GM12892 (cell line): ENCODE results near the gene CCR8.
"Not testable (repeated sequence)": the region's sequence is repeated elsewhere in the genome, so short reads cannot be mapped to it uniquely, and the experiment has no call there.

Source experiments
- DNase-seq: peaks from one replicate; pipeline ENCODE4 v3.0.0; 2011; ENCODE audit not compliant: insufficient read length
- FAIRE-seq: peaks from 2 replicates; lab custom pipeline; 2011; peaks lifted over from hg19 to GRCh38; lab: Jason Lieb, UNC
- POLR2A ChIP-seq: IDR thresholded peaks from 2 replicates; pipeline ENCODE4 v1.6.1; 2011; ENCODE audit warnings: low read depth, low read length, control low read depth
- POLR2AphosphoS5 ChIP-seq: IDR thresholded peaks from 2 replicates; pipeline ENCODE4 v1.6.1; 2011; ENCODE audit warnings: low read depth, low read length, control low read depth
- TAF1 ChIP-seq: IDR thresholded peaks from 2 replicates; pipeline ENCODE4 v1.6.1; 2011; ENCODE audit warnings: low read depth, mild to moderate bottlenecking, control low read depth, low read length, borderline replicate concordance

Gene CCR8

GRCh38 chr3:39343760-39344159 is 14.3 kb downstream of the CCR8 start:
- FAIRE-seq (no peak), DNase-seq (no peak)
- TF ChIP-seq TAF1 (no peak), POLR2A (no peak), POLR2AphosphoS5 (no peak)

- no peak for FAIRE-seq
- no peak for TF ChIP-seq TAF1
- TF ChIP-seq POLR2A = no peak
Measured at GRCh38 chr3:39344746-39345344, 15.3 kb downstream of the CCR8 start.

DNA sequence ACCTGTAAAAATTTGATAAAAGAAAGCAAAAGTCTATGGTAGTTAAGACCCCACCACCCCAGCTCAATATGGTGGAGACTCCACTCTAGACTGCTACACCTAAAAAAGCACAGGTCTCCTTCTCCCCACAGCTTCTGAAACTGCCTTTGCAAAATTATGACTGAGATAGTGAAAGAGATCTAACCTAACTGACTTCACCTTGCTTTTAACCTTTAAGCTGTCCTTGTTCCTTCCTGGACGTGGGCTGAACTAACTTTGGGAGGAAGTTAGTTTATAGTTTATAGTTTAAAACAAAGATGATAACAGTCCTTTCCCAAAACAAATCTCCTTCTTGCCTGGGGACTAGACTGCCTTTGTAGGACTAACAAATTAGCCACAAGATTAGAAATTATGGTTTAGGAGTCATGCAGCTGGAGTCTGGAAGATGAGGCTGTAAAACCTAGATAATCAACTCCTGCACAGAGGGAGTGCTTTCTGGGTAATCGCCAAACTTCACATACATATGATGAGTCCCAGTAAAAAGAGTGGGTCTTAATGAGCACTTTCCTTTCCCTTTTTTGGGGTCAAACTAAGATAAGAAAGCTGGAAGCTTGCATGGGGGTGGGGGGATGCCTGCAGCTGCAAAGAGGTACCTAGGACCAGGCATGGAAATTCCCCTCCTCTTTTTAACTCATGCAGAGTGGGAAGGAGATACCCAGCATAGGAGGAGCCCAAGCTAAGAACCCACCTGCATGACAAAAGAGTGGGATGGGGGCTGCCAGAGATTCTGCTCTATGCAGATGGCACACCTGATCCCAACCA is 17.5 kb downstream of the CCR8 start:
- TF ChIP-seq POLR2A (no peak), POLR2AphosphoS5 (no peak), TAF1 (no peak)
- no peak for DNase-seq
- peak; percentile 90 for FAIRE-seq

More at GRCh38 chr3:39344746-39345344, 15.3 kb downstream of the CCR8 start:
- no peak for DNase-seq

GRCh38 chr3:39347586-39347876 is 18.0 kb downstream of the CCR8 start:
- peak; percentile 9 for FAIRE-seq
- TF ChIP-seq TAF1 = no peak
- TF ChIP-seq POLR2A = no peak
- TF ChIP-seq POLR2AphosphoS5 = no peak
- DNase-seq = no peak

DNA sequence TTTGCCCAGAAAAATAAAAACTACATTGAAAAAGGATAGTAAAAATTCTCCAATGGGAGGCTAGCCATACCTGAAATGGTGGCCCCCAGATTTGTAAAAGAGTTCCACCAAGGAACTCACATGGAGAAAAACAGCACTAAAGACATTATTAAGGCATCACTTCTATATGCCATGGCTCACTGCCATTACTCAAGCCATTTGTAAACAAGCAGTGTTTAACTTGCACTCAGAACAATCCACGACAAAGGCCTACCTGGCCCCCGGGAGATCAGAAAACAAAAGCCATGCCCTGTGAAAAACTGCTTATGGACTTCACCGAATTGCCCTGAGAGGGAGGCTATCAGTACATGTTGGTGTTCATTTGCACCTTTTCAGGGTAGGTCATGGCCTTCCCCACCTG is 19.6 kb downstream of the CCR8 start:
- TF ChIP-seq POLR2AphosphoS5 (no peak), TAF1 (no peak), POLR2A (no peak)
- DNase-seq = no peak
- no peak for FAIRE-seq

DNA sequence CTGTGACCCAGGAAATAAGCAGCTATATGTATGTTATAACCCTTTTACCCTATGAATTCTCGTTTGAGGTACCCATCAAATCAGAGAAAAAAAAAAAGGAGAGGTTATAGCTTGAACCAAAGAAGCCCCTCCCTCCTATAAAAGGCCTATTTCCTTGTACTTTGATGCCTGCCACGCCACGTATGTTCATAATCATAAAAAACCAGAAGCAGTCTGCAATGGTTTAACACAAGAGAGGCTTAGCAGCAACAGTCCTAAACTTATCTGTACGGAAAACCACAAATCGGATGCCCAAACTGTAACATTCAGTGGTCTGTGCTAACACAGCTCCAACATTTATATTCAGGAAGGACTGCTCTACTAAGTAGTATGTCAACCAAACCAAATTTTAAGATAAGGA is 21.2 kb downstream of the CCR8 start:
- DNase-seq (no peak), FAIRE-seq (no peak)
- TF ChIP-seq POLR2A = no peak
- no peak for TF ChIP-seq TAF1
- TF ChIP-seq POLR2AphosphoS5 = no peak

DNA sequence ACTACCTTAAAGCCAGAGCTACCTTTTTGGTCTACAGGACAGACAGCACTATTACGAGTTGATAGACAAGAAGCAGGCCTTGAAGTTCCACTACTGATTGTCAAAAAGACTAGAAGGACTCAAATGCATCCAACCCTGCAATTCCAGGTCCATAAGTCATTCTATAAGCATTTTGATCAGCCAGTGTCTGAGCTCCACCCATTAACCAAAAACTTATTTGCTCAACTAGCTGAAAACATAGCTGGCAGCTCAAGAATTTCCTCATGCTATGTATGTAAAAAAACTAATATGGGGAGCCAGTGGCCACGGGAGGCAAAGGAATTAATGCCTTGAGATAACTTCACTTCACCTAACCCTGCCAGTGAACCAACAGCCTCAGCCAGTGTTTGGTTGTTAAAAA is 21.6 kb downstream of the CCR8 start:
- FAIRE-seq, DNase-seq: not testable (repeated sequence)

GRCh38 chr3:39353168-39353927 is 23.8 kb downstream of the CCR8 start:
- not testable (repeated sequence) for FAIRE-seq, DNase-seq

GRCh38 chr3:39358333-39358732 is 28.8 kb downstream of the CCR8 start:
- TF ChIP-seq POLR2A (no peak), TAF1 (no peak), POLR2AphosphoS5 (no peak)
- FAIRE-seq = no peak
- DNase-seq = no peak

DNA sequence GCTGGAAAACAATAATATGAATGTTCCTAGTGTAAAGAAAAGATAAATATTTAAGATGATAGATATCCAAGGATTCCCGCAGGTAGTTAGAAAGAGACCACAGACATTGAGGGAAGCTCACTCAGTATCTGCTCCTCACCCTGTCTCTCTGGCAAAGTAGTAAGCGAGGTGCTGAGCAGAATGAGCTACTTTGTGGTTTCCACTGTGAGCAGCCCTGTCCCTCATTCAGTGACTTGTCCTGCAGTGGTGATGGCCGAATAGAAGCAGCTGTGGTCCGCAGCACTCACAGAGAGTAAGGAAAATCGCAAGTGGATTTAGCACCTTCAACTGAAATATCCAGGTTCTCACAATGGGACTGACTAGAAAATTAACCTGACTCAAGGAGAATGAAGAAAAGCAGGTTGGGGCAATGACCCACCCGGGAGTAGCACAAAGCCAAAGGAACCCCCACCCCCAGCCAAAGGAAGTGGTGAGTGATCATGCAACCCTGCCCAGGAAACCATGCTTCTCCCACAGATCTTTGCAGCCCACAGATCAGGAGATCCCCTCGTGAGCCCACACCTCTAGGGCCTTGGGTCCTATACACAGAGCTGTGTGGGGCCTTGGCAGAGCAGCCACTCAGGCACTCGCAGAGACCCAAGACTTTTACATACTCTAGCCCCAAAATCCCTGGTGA is 31.9 kb downstream of the CCR8 start:
- peak; percentile 88 for FAIRE-seq
- TF ChIP-seq POLR2AphosphoS5 (0 out of 2 replicates have a peak, but pooled peaks have one; percentile 59), TAF1 (no peak), POLR2A (no peak; the same call in 1 of the 2 replicates)
- DNase-seq = no peak

DNA sequence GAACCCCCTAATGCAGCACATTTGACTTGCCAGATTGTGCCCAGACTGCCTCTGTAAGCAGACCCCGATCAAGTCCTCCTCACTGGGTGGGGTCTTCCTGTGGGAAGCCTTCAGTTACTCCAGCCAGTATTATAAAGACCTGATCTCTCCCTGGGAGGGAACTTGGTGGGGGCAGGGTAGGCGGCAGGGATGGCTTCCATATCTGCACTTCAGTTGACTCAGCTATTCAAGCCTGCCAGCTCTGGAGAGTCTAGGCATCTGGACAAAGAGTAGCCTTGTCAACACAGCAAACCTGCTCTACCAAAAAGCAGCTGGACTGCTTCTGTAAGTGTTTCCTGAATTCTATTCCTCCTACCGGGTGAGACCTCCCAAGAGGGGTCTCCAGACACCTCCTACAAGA is 32.7 kb downstream of the CCR8 start:
- TF ChIP-seq TAF1 (no peak), POLR2AphosphoS5 (no peak), POLR2A (no peak)
- FAIRE-seq = no peak
- DNase-seq = no peak

DNA sequence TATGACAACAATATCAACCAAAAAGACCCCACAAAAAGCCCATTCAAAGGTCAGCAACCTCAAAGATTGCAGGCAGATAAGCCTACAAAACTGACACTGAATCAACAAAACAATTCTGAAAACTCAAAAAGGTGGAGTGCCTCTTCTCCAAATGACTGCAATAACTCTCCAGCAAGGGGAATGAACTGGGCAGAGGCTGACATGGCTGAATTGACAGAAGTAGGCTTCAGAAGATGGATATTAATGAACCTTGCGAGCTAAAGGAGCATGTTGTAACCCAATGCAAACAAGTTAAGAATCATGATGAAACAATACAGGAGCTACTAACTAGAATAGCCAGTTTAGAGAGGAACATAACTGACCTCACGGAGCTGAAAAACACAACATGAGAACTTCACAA is 33.3 kb downstream of the CCR8 start:
- DNase-seq (no peak), FAIRE-seq (no peak)
- TF ChIP-seq TAF1 (no peak), POLR2A (no peak), POLR2AphosphoS5 (no peak)

- not testable (repeated sequence) for DNase-seq, FAIRE-seq
Measured at GRCh38 chr3:39370450-39370849, 40.9 kb downstream of the CCR8 start.
